Measurements from ENCODE around the gene EZH2.

EZH2 gene

DNA sequence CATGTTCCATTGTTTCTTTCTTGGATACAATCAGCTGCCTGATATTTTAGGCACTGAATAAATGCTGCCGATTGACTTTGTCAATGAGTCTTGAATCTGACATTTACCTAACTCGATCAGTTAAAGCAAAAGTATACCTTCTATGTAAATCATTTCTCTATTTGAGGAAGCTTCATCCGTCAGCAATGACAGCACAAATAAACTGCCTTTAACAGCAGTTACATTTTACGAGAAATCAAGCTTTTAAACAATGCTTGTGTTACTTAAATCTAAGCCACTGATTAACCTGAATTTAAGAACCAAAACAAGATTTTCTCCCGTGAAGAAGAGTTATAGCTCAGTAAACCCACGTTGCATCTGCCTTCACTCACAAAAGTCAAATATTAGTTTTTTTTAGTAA lies 114.1 kb downstream of the EZH2 start:
- DNase-seq (ENCODE audit: low read depth in 1 of 2, low spot score in 1 of 2) = no peak
- no peak overlapping the region for H3K27ac ChIP-seq (replicated peaks)
- H3K4me3 ChIP-seq (replicated peaks; ENCODE audit: insufficient read depth, low read length) = no peak overlapping the region
- no peak for TF ChIP-seq GABPA (IDR thresholded peaks at IDR 0.05; ENCODE audit: low read depth)
- TF ChIP-seq SPI1 (IDR thresholded peaks at IDR 0.05; ENCODE audit: borderline replicate concordance, low read depth) = no peak
- TF ChIP-seq, protein P1, sequence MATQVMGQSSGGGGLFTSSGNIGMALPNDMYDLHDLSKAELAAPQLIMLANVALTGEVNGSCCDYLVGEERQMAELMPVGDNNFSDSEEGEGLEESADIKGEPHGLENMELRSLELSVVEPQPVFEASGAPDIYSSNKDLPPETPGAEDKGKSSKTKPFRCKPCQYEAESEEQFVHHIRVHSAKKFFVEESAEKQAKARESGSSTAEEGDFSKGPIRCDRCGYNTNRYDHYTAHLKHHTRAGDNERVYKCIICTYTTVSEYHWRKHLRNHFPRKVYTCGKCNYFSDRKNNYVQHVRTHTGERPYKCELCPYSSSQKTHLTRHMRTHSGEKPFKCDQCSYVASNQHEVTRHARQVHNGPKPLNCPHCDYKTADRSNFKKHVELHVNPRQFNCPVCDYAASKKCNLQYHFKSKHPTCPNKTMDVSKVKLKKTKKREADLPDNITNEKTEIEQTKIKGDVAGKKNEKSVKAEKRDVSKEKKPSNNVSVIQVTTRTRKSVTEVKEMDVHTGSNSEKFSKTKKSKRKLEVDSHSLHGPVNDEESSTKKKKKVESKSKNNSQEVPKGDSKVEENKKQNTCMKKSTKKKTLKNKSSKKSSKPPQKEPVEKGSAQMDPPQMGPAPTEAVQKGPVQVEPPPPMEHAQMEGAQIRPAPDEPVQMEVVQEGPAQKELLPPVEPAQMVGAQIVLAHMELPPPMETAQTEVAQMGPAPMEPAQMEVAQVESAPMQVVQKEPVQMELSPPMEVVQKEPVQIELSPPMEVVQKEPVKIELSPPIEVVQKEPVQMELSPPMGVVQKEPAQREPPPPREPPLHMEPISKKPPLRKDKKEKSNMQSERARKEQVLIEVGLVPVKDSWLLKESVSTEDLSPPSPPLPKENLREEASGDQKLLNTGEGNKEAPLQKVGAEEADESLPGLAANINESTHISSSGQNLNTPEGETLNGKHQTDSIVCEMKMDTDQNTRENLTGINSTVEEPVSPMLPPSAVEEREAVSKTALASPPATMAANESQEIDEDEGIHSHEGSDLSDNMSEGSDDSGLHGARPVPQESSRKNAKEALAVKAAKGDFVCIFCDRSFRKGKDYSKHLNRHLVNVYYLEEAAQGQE (IDR thresholded peaks at IDR 0.05; ENCODE audit: insufficient replicate concordance, low read depth) = no peak
- no peak for TF ChIP-seq POLR2AphosphoS5 (IDR thresholded peaks at IDR 0.05; ENCODE audit: low read depth)
- TF ChIP-seq, protein P2, sequence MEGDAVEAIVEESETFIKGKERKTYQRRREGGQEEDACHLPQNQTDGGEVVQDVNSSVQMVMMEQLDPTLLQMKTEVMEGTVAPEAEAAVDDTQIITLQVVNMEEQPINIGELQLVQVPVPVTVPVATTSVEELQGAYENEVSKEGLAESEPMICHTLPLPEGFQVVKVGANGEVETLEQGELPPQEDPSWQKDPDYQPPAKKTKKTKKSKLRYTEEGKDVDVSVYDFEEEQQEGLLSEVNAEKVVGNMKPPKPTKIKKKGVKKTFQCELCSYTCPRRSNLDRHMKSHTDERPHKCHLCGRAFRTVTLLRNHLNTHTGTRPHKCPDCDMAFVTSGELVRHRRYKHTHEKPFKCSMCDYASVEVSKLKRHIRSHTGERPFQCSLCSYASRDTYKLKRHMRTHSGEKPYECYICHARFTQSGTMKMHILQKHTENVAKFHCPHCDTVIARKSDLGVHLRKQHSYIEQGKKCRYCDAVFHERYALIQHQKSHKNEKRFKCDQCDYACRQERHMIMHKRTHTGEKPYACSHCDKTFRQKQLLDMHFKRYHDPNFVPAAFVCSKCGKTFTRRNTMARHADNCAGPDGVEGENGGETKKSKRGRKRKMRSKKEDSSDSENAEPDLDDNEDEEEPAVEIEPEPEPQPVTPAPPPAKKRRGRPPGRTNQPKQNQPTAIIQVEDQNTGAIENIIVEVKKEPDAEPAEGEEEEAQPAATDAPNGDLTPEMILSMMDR (IDR thresholded peaks at IDR 0.05; ENCODE audit: insufficient read depth, low read length) = no peak
- no peaks in the 10 kb centered on the region for H3K27me3 ChIP-seq (ENCODE audit: insufficient read depth, poor library complexity, severe bottlenecking)

- DNase-seq (ENCODE audit: low read depth in 1 of 2, low spot score in 1 of 2) = no peak
- H3K4me3 ChIP-seq (replicated peaks; ENCODE audit: insufficient read depth, low read length) = no peak overlapping the region
- TF ChIP-seq GABPA (IDR thresholded peaks at IDR 0.05; ENCODE audit: low read depth) (no peak), POLR2AphosphoS5 (IDR thresholded peaks at IDR 0.05; ENCODE audit: low read depth) (no peak), SPI1 (IDR thresholded peaks at IDR 0.05; ENCODE audit: borderline replicate concordance, low read depth) (no peak)
- TF ChIP-seq, protein P1 (IDR thresholded peaks at IDR 0.05; ENCODE audit: insufficient replicate concordance, low read depth) = no peak
- TF ChIP-seq, protein P2 (IDR thresholded peaks at IDR 0.05; ENCODE audit: insufficient read depth, low read length) = no peak
- no peaks in the 10 kb centered on the region for H3K27me3 ChIP-seq (ENCODE audit: insufficient read depth, poor library complexity, severe bottlenecking)
- no peak overlapping the region for H3K27ac ChIP-seq (replicated peaks)
Measured at GRCh38 chr7:148763622-148764021, 120.5 kb downstream of the EZH2 start.

GRCh38 chr7:148761499-148762278 lies 122.4 kb downstream of the EZH2 start:
- no peak overlapping the region for H3K27ac ChIP-seq (replicated peaks)
- no peak for TF ChIP-seq SPI1 (IDR thresholded peaks at IDR 0.05; ENCODE audit: borderline replicate concordance, low read depth)
- TF ChIP-seq, protein P1 (IDR thresholded peaks at IDR 0.05; ENCODE audit: insufficient replicate concordance, low read depth) = no peak
- TF ChIP-seq, protein P2 (IDR thresholded peaks at IDR 0.05; ENCODE audit: insufficient read depth, low read length) = no peak
- TF ChIP-seq GABPA (IDR thresholded peaks at IDR 0.05; ENCODE audit: low read depth) = no peak
- no peak for TF ChIP-seq POLR2AphosphoS5 (IDR thresholded peaks at IDR 0.05; ENCODE audit: low read depth)
- H3K4me3 ChIP-seq (replicated peaks; ENCODE audit: insufficient read depth, low read length) = no peak overlapping the region
- no peak for DNase-seq (ENCODE audit: low read depth in 1 of 2, low spot score in 1 of 2)
- H3K27me3 ChIP-seq (ENCODE audit: insufficient read depth, poor library complexity, severe bottlenecking) = no peaks in the 10 kb centered on the region

Measured in HL-60 (cell line).